Hematopoietic multipotent progenitor cell treated with erythropoietin and hydrocortisone succinate and interleukin-3 and kit ligand, for 15 days (in vitro differentiated cells): ENCODE results near the gene UIMC1.

ENCODE experiments used
- DNase-seq: peaks from one replicate; pipeline ENCODE4 v3.0.0-alpha.2; 2015; ENCODE audit warnings: low spot score

The UIMC1 gene

GRCh38 chr5:176869501-176870109 is 137.0 kb downstream of the UIMC1 start:
- no peak for DNase-seq

GRCh38 chr5:176868731-176869130 is 137.8 kb downstream of the UIMC1 start:
- DNase-seq: no peak

GRCh38 chr5:176868126-176868525 is 138.5 kb downstream of the UIMC1 start:
- DNase-seq: no peak

GRCh38 chr5:176866707-176867310 is 139.8 kb downstream of the UIMC1 start:
- DNase-seq: no peak

- no peak for DNase-seq
These were observed 140.6 kb downstream of the UIMC1 start for GRCh38 chr5:176865964-176866363.

DNA sequence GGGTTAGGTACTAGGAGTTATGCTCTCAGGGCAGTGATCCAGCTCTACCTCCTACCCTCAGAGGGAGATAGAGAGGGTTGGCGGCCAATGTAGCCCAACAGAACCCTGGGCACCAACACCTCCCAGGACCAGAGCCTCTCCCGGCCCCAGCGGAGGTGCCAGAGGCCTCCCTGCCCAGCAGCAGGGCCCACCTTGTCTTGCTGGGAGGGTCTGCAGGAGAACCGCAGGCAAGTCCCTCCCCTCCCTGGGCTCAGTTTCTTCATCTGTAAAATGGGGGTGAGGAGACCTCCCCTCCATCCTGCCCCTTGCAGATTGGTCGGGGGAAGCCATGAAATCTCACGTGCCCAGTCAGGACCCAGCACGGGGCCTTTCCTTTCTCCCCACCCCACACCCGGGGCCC is 141.8 kb downstream of the UIMC1 start:
- no peak for DNase-seq

DNA sequence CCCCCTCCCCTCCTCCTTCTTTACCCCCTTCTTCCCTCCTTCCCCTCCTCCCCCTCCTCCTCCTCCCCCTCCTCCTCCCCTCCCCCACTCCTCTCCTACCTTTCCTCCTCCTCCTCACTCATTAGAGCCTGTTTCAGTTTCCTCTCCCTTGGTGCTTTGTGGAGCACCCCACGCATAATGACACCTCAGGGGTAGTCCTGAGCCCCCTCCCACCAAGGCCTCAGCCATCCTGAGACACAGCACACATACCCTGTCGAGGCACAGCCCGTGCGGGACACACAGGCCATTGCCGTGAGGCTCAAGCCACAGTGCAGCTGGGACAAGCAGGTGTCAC is 142.8 kb downstream of the UIMC1 start:
- DNase-seq: no peak

DNA sequence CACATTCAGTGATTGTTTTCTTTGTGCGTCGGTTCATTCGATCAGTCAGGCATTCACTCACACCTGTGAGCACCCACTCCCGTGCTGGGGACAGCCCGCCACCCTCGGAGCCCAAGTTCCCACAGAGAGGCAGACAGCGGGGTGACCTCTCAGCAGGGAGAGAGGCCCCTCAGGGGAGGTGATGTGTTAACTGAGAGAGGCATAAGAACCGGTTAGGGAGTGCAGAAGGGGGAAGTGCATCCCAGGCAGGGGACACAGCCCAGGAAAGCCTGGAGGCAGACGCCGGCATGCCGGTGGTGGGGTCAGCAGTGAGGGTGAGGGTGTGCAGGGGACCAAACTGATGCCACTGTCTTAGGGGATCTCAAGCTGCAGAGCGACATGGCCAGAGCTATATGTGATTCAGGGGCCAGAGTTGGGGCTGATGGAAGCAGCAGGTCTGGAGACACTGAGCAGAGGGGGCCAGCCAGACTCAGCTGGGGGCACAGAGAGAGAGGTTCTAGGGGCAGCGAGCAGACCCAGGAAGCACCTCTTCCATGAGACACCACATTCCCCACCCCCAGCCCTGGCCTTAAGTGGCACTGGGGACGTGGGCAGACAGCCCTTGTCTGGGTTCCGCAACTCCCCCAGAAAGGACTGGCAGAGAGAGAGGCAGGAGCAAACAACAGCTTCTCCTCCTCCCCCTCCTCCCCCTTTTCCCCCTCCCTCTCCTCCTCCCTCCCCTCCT is 143.4 kb downstream of the UIMC1 start:
- DNase-seq: no peak

GRCh38 chr5:176862330-176862995 is 144.1 kb downstream of the UIMC1 start:
- no peak for DNase-seq

GRCh38 chr5:176861276-176861675 is 145.3 kb downstream of the UIMC1 start:
- no peak for DNase-seq

DNA sequence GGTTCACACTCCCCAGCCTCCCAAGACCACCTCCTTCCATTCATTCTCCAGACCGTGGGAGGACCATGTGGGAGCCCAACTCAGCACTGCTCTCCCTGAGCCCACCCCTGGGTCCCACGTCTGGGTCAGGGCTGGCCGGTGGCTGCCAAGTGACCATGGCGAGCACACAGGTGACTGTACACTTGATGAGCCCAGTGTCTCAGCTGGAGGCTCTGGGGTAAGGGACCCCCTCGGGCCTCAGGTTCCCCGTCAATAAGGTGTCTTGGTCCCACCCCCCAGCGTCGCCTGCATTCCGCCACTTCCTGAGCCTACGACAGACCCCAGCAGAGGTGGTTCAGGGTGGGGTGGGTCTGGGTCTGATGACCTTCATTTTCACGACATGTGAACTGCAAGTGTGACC is 146.2 kb downstream of the UIMC1 start:
- DNase-seq: no peak

GRCh38 chr5:176859916-176860315 is 146.7 kb downstream of the UIMC1 start:
- DNase-seq: no peak

- no peak for DNase-seq
These were observed 148.7 kb downstream of the UIMC1 start for GRCh38 chr5:176857894-176858273.

- no peak for DNase-seq
These were observed 149.2 kb downstream of the UIMC1 start for GRCh38 chr5:176857216-176857893.

- no peak for DNase-seq
These were observed 149.8 kb downstream of the UIMC1 start for GRCh38 chr5:176856746-176857145.

GRCh38 chr5:176855598-176855997 is 151.0 kb downstream of the UIMC1 start:
- DNase-seq: no peak
